Nucleus accumbens (tissue), 56 donors: Measurements from ENCODE around the gene TAMM41.
"Not testable (repeated sequence)": the region's sequence is repeated elsewhere in the genome, so short reads cannot be mapped to it uniquely, and the experiment has no call there.

ENCODE experiments used
- DNase-seq, 56 donors: peaks; one replicate each; lab custom pipeline; 2025; lab: John Stamatoyannopoulos, UW

TAMM41 gene

GRCh38 chr3:11846281-11847266 lies at the start of gene TAMM41:
Gene TAMM41, minus strand, starts transcription at chr3:11846885. Its CDS starts 249 bp downstream, at chr3:11846636.
- DNase-seq: peak; percentile 36 to 97 (median 87)

- DNase-seq: no peak
Measured at GRCh38 chr3:11878837-11879236, 32.2 kb upstream of the TAMM41 start.

GRCh38 chr3:11874707-11875106 lies 28.0 kb upstream of the TAMM41 start:
- not testable (repeated sequence) for DNase-seq

DNA sequence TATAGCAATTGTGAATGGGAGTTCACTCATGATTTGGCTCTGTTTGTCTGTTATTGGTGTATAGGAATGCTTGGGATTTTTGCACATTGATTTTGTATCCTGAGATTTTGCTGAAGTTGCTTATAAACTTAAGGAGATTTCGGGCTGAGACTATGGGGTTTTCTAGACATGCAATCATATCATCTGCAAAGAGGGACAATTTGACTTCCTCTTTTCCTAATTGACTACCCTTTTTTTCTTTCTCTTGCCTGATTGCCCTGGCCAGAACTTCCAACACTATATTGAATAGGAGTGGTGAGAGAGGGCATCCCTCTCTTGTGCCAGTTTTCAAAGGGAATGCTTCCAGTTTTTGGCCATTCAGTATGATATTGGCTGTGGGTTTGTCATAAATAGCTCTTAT lies 17.1 kb upstream of the TAMM41 start:
- DNase-seq: not testable (repeated sequence)

GRCh38 chr3:11862584-11862983 lies 15.9 kb upstream of the TAMM41 start:
- DNase-seq: not testable (repeated sequence)

- not testable (repeated sequence) for DNase-seq
Measured at GRCh38 chr3:11862145-11862544, 15.5 kb upstream of the TAMM41 start.

DNA sequence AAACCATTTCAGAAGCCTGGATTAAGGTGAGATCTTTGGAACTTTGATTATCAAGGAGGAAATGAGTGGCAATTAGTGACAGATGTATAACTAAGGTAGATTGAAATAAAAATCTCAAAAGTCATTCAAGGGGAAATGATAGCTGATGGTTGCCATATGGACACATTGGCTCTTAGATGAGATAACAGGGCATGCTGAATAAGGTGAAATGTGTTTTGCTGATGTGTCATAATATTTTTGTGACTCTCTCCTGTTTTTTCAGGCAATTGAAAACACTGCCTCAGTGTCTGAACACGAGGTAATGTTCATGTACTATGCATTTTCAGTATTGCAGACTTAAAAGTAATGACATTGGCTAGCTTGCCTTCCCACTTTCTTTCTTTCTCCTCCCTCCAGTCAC lies 13.5 kb upstream of the TAMM41 start:
- not testable (repeated sequence) for DNase-seq

GRCh38 chr3:11853450-11853849 lies 6.8 kb upstream of the TAMM41 start:
- DNase-seq: no peak

- peak in 1 of 56 donors; percentile 13 for DNase-seq
Measured at GRCh38 chr3:11850003-11850402, 3.3 kb upstream of the TAMM41 start.

DNA sequence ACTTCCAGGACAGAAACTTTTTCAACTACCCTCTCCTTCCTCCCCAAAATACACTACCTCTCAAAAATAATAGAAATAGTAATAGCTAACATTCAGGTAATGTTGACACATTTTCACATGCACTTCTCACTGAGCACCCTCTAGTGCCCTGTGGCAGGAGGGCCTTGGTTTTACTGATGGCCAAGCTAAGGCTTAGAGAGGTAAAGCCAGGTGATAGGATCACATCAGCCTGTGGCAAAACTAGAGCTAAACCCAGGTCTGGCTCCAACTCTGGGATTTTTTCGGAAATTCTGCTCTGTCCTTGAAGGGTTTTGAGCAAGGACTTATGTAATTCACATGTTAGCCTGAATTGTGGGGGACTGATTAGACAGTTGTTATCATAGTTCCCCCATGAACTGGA lies 922 bp upstream of the TAMM41 start:
- DNase-seq: peak in 1 of 56 donors; percentile 7

DNA sequence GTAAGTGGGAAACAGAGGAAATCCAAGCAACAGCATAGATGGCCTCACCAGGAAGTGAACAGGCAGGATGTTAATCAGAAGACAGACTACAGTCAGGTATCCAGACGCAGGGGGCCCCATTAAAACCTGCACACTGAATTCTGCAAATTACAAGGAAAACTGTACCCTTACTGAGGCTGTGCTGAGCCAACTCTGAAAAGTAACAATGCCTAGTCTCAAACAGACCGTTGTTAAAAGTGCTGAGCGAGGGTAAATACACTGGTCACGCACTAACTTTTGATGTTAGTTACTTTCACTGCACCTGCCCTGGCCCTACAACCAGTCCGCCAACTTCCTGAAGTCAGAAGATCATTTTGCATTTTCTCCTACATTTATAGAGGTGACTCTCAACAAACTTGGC lies 1.0 kb downstream of the TAMM41 start:
- no peak for DNase-seq

GRCh38 chr3:11844891-11845290 lies 1.8 kb downstream of the TAMM41 start:
- peak in 18 of 56 donors; percentile 11 to 62 (median 31) for DNase-seq

DNA sequence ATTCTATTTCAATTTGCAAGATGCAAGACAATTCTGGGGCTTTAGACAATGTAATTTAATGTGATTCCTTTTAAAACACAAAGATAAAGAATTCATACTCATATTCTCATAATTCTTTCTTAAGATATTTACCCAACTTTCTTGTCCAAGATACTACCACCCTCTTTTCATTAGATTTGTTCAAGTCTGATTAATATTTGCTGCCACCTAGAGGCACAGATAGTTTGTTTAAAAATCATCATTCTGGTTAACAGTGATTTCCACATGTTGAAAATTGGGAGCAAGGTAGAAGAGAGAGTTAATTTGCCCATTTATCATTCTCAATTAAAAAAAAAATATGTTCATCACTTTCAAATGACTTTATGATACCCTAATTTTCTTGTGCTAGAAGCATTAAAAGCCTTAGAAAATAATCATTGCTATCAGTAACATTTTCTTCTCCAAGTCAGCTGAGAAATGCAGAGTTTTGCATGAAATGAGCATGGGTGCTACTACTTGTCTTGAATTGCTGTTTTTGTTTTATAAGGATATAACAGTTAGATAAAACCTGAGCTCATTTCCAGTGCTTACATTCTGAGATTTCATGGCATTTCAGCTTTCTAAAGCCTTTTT lies 11.6 kb downstream of the TAMM41 start:
- no peak for DNase-seq

GRCh38 chr3:11832981-11833905 lies 13.4 kb downstream of the TAMM41 start:
- DNase-seq: peak in 29 of 56 donors; percentile 2 to 61 (median 25)

DNA sequence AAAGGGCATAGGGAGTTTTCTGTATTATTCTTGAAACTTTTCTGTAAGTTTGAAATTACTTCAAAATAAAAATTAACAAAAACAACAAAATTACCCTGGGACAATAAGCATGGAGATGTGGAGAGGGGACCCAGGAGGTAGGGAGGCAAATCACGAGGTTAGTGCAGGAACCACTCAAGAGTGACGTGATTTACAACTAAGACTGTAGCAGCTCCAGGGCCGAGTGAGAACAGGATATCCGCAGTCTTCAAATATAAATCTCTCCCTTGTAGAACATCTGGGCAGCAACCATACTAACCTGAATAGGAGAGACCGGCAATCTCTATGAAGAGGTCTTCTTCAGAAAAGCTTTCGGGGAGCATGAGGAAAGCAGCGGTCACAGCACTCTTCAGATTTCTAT lies 17.3 kb downstream of the TAMM41 start:
- no peak for DNase-seq

DNA sequence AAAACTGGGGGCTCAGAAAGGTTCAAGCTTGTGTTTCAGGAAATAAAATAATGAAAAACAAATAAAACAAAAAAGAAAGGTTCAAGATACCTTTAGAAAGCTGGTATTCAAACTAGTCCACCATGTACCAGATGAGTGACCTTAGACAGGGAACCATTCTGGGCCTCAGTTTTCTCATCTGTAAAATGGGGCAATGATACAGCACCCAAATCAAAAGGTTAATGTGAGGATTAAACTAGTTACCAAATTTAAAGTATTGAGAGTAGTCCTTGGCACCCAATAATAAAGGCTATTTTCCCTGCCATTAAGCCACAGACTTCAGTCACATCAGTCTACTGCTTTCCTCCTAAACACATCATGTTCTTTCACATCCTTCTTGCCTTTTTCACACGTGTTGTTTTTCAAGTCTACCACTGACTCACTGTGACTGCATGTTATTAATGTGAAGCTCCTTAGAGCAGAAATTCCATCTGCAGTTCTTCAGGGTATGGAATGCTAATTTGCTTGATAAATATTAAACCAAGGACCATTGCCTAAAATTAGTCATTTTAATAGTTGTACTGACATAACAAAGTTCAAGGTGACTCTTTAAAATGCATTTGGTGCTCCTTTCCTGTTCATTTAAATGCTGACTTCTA lies 19.9 kb downstream of the TAMM41 start:
- DNase-seq: no peak

- DNase-seq: no peak
Measured at GRCh38 chr3:11825301-11825700, 21.4 kb downstream of the TAMM41 start.

GRCh38 chr3:11820531-11821041 lies 26.1 kb downstream of the TAMM41 start:
- DNase-seq: peak in 10 of 56 donors; percentile 3 to 39 (median 28)

GRCh38 chr3:11819146-11819689 lies 27.5 kb downstream of the TAMM41 start:
- DNase-seq: no peak
